NB4 (cell line): ENCODE measurements around the gene MPDU1.

Source experiments
- POLR2A ChIP-seq: IDR thresholded peaks from 2 replicates; pipeline ENCODE4 v1.6.1; 2011; ENCODE audit warnings: mild to moderate bottlenecking; ENCODE audit not compliant: insufficient read length; ENCODE audit errors: extremely low read depth
- TF ChIP-seq, protein P1 (sequence below): IDR thresholded peaks from one replicate; pipeline ENCODE4 v1.5.1; 2012; ENCODE audit warnings: low read depth, low read length

DNA sequence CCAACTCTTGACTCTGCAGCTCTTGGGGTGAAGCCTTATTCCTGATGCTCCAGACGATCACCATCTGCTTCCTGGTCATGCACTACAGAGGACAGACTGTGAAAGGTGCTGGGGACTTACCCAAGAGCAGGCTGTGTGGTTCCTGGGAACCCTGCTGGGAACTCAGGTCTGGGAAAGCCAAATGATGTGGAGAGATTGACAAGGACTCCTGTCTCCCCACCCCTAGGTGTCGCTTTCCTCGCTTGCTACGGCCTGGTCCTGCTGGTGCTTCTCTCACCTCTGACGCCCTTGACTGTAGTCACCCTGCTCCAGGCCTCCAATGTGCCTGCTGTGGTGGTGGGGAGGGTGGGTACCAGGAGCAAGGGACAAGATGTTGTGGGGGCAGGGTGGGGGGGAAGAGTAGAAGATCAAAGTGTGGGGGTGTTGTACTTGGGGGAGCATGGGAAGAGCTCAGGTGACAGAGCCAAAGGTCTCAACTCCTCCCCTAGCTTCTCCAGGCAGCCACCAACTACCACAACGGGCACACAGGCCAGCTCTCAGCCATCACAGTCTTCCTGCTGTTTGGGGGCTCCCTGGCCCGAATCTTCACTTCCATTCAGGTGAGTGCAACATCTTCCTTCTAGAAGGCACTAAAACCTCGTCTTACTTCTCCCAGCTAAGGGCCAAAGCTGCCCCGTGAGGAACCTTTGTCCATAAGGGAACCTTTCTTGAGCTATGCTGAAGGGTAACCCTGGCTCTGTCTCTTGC is 3.2 kb downstream of the MPDU1 start:
- TF ChIP-seq, protein P1, sequence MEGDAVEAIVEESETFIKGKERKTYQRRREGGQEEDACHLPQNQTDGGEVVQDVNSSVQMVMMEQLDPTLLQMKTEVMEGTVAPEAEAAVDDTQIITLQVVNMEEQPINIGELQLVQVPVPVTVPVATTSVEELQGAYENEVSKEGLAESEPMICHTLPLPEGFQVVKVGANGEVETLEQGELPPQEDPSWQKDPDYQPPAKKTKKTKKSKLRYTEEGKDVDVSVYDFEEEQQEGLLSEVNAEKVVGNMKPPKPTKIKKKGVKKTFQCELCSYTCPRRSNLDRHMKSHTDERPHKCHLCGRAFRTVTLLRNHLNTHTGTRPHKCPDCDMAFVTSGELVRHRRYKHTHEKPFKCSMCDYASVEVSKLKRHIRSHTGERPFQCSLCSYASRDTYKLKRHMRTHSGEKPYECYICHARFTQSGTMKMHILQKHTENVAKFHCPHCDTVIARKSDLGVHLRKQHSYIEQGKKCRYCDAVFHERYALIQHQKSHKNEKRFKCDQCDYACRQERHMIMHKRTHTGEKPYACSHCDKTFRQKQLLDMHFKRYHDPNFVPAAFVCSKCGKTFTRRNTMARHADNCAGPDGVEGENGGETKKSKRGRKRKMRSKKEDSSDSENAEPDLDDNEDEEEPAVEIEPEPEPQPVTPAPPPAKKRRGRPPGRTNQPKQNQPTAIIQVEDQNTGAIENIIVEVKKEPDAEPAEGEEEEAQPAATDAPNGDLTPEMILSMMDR = peak; percentile 1
- no peak for TF ChIP-seq POLR2A
